ENCODE measurements around the gene FRMD4A. TPM values are rescaled to one million over a fixed set of nuclear protein-coding genes. Genes with fewer than 3 reads are reported as not detected.

FRMD4A gene
- total RNA-seq, 1 experiment from 2014 or later: 19.6 TPM

GRCh38 chr10:14017467-14017866 is 313.3 kb downstream of the FRMD4A start:
- Histone ChIP-seq H3K56ac (ENCODE audit: insufficient read length, low read depth, low read length) (no peak overlapping the region), H3K23me2 (ENCODE audit: insufficient read length, low read depth, low read length, poor library complexity, severe bottlenecking) (no peaks in the 10 kb centered on the region), H4K8ac (replicated peaks; ENCODE audit: insufficient read length, low read depth, low read length) (no peak overlapping the region), H3K4me1 (ENCODE audit: insufficient read depth, low read length) (no peaks in the 10 kb centered on the region), H3K9ac (ENCODE audit: extremely low read depth, insufficient read length, low read length) (no peak overlapping the region), H4K91ac (ENCODE audit: insufficient read length, low read depth, low read length) (no peak overlapping the region), H2BK12ac (ENCODE audit: insufficient read length, low read depth, low read length) (no peak overlapping the region), H2BK120ac (ENCODE audit: low read depth, low read length, poor library complexity, severe bottlenecking) (no peak overlapping the region), H3K4me2 (ENCODE audit: insufficient read depth, insufficient read length, low read length) (no peak overlapping the region), H2BK20ac (ENCODE audit: low read depth, low read length, poor library complexity, severe bottlenecking) (no peak overlapping the region), H3K23ac (ENCODE audit: insufficient read length, low read depth, low read length) (no peak overlapping the region), H4K20me1 (ENCODE audit: control insufficient read depth, insufficient read depth, insufficient read length) (no peaks in the 10 kb centered on the region), H2AK5ac (ENCODE audit: insufficient read length, low read length) (no peak overlapping the region), H4K5ac (ENCODE audit: insufficient read length, low read depth, low read length) (no peak overlapping the region), H3K79me2 (ENCODE audit: insufficient read depth, low read length) (no peaks in the 10 kb centered on the region), H3K14ac (ENCODE audit: insufficient read depth, low read length) (no peak overlapping the region), H3K79me1 (ENCODE audit: insufficient read depth, low read depth, low read length, poor library complexity, severe bottlenecking) (no peaks in the 10 kb centered on the region), H3K27me3 (ENCODE audit: insufficient read depth, low read length) (no peaks in the 10 kb centered on the region), H3K27ac (ENCODE audit: insufficient read length, low read depth, low read length) (no peak overlapping the region), H3K9me3 (ENCODE audit: control insufficient read depth, low read depth, low read length) (no peaks in the 10 kb centered on the region), H3K4ac (ENCODE audit: low read depth, low read length) (no peak overlapping the region), H2BK15ac (ENCODE audit: low read depth, low read length) (no peak overlapping the region), H3K18ac (ENCODE audit: insufficient read length, low read depth, low read length) (no peak overlapping the region), H3T11ph (ENCODE audit: low read length) (no peak overlapping the region), H2AFZ (ENCODE audit: low read length) (no peak overlapping the region), H2BK5ac (ENCODE audit: insufficient read length, low read length) (no peak overlapping the region)
- Mint-ChIP-seq H3K4me3 (no peak overlapping the region), H3K4me1 (peaks cover 7 to 16% of the 10 kb centered on the region in 2 experiments; a peak in 3 of 4 replicates), H3K36me3 (ENCODE audit: insufficient read depth in 1 of 3, low read depth in 3 of 3) (peaks cover 0 to 7% (median 3%) of the 10 kb centered on the region in 3 experiments; a peak in 4 of 7 replicates), H3K27me3 (ENCODE audit: low read depth) (peaks cover under 1% of the 10 kb centered on the region; the same call in 1 of the 2 replicates), H3K9me3 (peaks cover 3 to 6% of the 10 kb centered on the region in 2 experiments; a peak in 2 of 5 replicates), H3K27ac (no peak overlapping the region)
- DNase-seq: no peak
- no CpG with 5 or more reads among the region's 3 CpGs for WGBS (ENCODE audit: extremely low coverage, insufficient read length, low lambda C conversion rate)
- no peak for TF ChIP-seq CTCF (conservative IDR thresholded peaks at IDR 0.05)

Measured in H9 (cell line).